ENCODE measurements around the gene C16orf87.
"Not testable (repeated sequence)": the region's sequence is repeated elsewhere in the genome, so short reads cannot be mapped to it uniquely, and the experiment has no call there.

Gene C16orf87

GRCh38 chr16:46801428-46802049 lies 29.4 kb downstream of the C16orf87 start:
- no peak for DNase-seq (ENCODE audit: extremely low read depth in 1 of 2, low read depth in 1 of 2)

DNA sequence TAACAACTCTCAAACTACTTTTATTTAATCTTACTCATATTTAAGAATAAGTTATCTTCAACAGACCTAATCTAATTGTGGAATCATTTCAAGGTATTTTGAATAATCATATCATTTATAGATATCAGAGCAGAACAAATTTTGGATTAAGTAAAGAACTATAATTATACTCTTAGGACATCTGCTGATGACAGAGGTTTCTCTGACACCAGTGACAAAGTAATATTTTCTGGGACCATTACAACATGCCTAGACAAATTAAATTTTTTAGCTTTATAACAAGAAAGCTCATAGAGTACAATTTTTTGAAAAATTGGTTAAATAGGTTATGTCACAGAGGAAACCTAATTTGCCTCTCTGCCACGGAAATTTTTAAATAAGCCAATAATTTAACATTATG lies 30.5 kb downstream of the C16orf87 start:
- no peak for DNase-seq (ENCODE audit: extremely low read depth in 1 of 2, low read depth in 1 of 2)

DNA sequence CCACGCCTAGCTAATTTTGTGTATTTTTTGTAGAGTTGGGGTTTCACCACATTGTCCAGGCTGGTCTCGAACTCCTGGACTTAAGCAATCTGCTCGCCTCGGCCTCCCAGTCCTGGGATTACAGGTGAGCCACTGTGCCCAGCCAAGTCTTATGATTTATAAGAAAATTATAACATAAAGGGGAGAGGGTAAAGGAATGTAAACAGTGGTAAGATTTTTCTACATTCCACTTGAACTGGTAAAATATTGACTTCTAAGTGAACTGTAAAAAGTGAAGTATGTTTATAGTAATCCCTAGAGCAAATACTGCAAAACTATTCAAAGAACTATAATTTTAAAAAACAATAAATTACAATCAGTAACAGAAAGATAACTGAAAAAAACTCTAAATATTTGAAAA lies 33.5 kb downstream of the C16orf87 start:
- DNase-seq (ENCODE audit: extremely low read depth in 1 of 2, low read depth in 1 of 2): no peak

DNA sequence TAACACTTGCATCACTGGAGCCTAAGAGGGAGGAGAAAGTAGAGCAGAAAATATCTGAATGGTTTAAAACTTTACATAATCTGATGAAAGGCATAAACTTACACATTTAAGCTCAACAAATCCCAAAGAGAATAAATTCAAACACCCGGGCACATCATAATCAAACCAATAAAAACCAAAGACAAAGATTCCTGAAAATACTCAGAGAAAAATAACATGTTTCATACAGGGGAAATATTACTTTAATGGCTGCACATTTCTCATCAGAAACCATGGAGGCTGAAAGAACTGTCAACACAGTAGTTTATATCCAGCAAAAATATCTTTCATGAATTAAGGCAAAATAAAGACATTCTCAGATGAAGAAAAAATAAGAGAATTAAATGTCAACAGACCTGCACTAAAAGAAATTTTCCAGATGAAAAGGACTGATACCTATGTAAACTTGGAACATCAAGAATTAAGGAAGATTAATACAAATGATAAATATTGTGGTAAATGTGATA lies 34.2 kb downstream of the C16orf87 start:
- no peak for DNase-seq (ENCODE audit: extremely low read depth in 1 of 2, low read depth in 1 of 2)

- no peak for DNase-seq (ENCODE audit: extremely low read depth in 1 of 2, low read depth in 1 of 2)
Observed at GRCh38 chr16:46793841-46794240, 37.1 kb downstream of the C16orf87 start.

- no peak for DNase-seq (ENCODE audit: extremely low read depth in 1 of 2, low read depth in 1 of 2)
Observed at GRCh38 chr16:46790599-46791270, 40.2 kb downstream of the C16orf87 start.

- peak; percentile 28 to 64 for DNase-seq (ENCODE audit: extremely low read depth in 1 of 2, low read depth in 1 of 2)
Observed at GRCh38 chr16:46789499-46790414, 41.2 kb downstream of the C16orf87 start.

GRCh38 chr16:46788891-46789474 lies 42.0 kb downstream of the C16orf87 start:
- no peak for DNase-seq (ENCODE audit: extremely low read depth in 1 of 2, low read depth in 1 of 2)

DNA sequence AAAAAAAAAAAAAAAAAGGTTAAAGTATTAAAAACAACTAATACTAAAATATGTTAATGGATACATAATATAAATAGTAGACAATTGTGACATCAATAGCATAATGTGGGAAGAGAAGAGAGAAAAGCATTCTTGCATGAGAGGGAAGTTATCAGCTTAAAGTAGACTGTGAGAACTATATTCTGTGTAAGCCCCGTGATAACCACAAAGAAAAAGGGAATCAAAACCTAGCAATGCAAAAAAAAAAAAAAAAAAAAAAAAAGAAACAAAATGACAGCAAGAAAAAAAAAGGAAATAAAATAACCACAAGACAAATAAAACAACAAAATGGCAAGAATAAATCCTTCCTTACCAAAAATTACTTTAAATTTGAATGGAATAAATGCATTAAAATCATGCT lies 43.1 kb downstream of the C16orf87 start:
- DNase-seq (ENCODE audit: extremely low read depth in 1 of 2, low read depth in 1 of 2): no peak

- DNase-seq (ENCODE audit: extremely low read depth in 1 of 2, low read depth in 1 of 2): no peak
Observed at GRCh38 chr16:46785076-46785845, 45.7 kb downstream of the C16orf87 start.

- not testable (repeated sequence) for DNase-seq (ENCODE audit: extremely low read depth in 1 of 2, low read depth in 1 of 2)
Observed at GRCh38 chr16:46784569-46784968, 46.4 kb downstream of the C16orf87 start.

DNA sequence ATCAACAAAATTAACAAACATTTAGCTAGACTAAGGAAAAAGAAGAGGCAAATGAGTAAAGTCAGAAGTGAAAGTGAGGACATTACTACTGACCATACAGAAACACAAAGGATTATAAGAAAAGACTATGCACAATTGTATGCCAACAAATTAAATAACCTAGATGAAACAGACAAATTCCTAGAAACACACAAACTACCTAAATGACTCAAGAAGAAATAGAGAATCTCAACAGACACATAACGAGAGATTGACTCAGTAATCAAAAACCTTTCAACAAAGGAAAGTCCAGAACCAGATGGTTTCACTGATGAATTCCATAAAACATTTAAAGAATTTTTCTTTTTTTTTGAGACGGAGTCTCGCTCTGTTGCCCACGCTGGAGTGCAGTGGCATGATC lies 47.2 kb downstream of the C16orf87 start:
- DNase-seq (ENCODE audit: extremely low read depth in 1 of 2, low read depth in 1 of 2): no peak

DNA sequence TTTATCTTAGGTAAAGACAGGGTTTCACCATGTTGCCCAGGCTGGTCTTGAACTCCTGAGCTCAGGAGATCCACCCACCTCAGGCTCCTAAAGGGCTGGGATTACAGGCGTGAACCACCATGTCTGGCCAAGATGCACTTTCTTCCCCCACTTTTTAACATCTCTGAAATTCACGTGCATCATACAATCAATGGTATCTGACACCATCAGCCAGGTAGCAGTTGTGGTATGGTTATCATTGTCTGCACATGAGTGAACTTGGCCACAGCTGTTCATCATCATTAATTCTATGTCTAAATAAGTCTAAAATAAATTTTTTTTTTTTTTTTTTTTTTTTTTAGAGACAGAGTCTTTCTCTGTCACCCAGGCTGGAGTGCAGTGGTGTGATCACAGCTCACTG lies 48.7 kb downstream of the C16orf87 start:
- no peak for DNase-seq (ENCODE audit: extremely low read depth in 1 of 2, low read depth in 1 of 2)

DNA sequence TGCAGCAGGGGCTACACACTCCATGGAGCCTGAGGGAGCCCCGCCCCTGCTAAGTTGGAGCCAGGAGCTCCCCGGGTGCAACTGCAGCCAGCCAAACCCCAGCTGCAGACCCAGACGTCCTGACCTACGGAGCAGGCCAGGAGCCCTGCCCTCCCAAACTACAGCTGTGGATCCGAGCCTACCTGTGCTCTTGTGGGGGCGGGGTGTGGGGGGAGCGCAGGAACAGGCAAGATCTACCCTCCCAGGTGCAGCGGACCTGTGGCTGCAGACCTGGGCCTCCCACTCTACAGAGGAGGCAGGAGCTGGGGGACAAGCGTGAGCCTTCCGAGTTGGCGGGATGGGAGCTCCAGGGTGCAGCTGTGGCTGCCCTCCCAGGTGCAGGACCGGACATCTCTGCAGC lies 53.2 kb downstream of the C16orf87 start:
- DNase-seq (ENCODE audit: extremely low read depth in 1 of 2, low read depth in 1 of 2): no peak

- DNase-seq (ENCODE audit: extremely low read depth in 1 of 2, low read depth in 1 of 2): no peak
Observed at GRCh38 chr16:46775214-46775613, 55.8 kb downstream of the C16orf87 start.

GRCh38 chr16:46774743-46775177 lies 56.2 kb downstream of the C16orf87 start:
- no peak for DNase-seq (ENCODE audit: extremely low read depth in 1 of 2, low read depth in 1 of 2)

GRCh38 chr16:46772463-46772862 lies 58.5 kb downstream of the C16orf87 start:
- DNase-seq (ENCODE audit: extremely low read depth in 1 of 2, low read depth in 1 of 2): no peak

DNA sequence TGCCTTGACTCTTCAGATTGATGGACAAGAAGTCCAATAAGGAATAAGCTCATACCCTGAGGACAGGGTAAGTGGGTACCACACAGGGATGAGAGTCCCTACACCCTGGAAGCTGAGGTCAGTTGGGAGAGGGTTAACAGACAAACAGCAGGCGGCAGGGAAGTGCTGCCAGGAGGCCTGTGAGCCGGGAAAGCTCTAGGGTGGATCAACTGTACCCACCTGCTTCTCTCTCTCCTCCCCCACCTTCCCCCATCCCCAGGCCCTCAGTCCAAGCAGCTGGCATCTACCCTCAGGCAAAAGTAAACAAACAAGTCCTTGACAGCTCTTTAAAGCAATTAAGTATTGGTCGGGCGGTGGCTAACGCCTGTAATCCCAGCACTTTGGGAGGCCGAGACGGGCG lies 62.2 kb downstream of the C16orf87 start:
- DNase-seq (ENCODE audit: extremely low read depth in 1 of 2, low read depth in 1 of 2): no peak

- no peak for DNase-seq (ENCODE audit: extremely low read depth in 1 of 2, low read depth in 1 of 2)
Observed at GRCh38 chr16:46765050-46765449, 65.9 kb downstream of the C16orf87 start.

DNA sequence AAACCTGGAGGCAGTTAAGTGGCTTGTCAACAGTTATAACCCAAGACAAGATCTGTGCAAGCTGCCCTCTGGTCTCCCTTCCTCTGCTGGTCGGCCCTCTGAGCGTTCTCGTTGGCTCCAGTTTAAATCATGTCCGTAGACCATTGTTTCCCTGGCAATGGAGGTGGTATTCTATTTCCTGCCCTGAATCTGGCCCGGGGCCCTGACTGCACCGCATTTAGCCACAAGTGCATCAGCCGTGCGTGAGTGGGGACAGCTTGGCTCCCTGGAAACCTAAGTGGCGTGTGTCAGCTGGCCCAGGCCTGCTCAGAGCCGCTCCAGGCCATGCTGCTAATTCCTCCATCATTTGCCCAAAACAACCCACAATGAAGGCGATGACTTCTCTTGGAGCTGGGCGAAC lies 67.8 kb downstream of the C16orf87 start:
- DNase-seq (ENCODE audit: extremely low read depth in 1 of 2, low read depth in 1 of 2): no peak
